Ectodermal cell (in vitro differentiated cells): Measurements from ENCODE around the gene FOXA3.

ENCODE experiments used
- H3K27ac ChIP-seq: 2 replicates; pipeline ENCODE4 v1.7.0; 2013; ENCODE audit warnings: mild to moderate bottlenecking, low read depth, low read length; ENCODE audit not compliant: insufficient read depth, poor library complexity, severe bottlenecking
- H3K27me3 ChIP-seq: 2 replicates; pipeline ENCODE4 v1.7.0; 2013; ENCODE audit warnings: mild to moderate bottlenecking, low read length; ENCODE audit not compliant: insufficient read depth, control insufficient read depth, poor library complexity, severe bottlenecking
- H3K36me3 ChIP-seq: one replicate; pipeline ENCODE4 v1.7.0; 2013; ENCODE audit warnings: low read length; ENCODE audit not compliant: control insufficient read depth, insufficient read depth
- H3K4me1 ChIP-seq: one replicate; pipeline ENCODE4 v1.7.0; 2013; ENCODE audit warnings: low read length; ENCODE audit not compliant: control insufficient read depth, insufficient read depth
- H3K4me3 ChIP-seq: 2 replicates; pipeline ENCODE4 v1.7.0; 2013; ENCODE audit warnings: low read depth, low read length, control low read depth; ENCODE audit not compliant: insufficient read depth
- H3K9me3 ChIP-seq: 2 replicates; pipeline ENCODE4 v1.7.0; 2013; ENCODE audit warnings: mild to moderate bottlenecking, low read length, moderate library complexity; ENCODE audit not compliant: control insufficient read depth
- WGBS, 2 experiments: methylation state at CpG; one replicate each; pipeline ENCODE4 v1.1.7; 2013; ENCODE audit warnings: missing lambda C conversion rate in 2 of 2; 5-methylcytosine and 5-hydroxymethylcytosine counted together

The FOXA3 gene

GRCh38 chr19:45873219-45873772, 9.2 kb downstream of the FOXA3 start:
- Histone ChIP-seq H3K36me3 (no peaks in the 10 kb centered on the region), H3K4me1 (peaks cover 14% of the 10 kb centered on the region), H3K27me3 (no peaks in the 10 kb centered on the region), H3K9me3 (no peaks in the 10 kb centered on the region), H3K27ac (no peak overlapping the region), H3K4me3 (no peak overlapping the region)
- 91 to 96% methylated on average over 7 of the region's 7 CpGs for WGBS, 2 experiments

DNA sequence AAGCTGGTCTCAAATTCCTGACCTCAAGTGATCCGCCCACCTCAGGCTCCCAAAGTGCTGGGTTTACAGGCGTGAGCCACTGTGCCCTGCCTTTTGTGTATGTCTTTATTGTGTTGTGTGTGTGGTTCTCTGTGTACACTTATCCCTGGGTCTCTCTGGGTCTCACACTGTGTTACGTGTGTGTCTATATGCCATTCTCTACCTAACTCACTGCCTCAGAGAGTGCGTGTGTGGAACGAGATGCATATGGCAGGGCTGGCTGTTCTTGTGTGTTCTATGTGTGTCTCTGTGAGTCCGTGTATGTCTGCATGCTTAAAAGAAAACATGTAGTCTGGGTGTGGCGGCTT, 10.5 kb downstream of the FOXA3 start:
- Histone ChIP-seq H3K27me3 (no peaks in the 10 kb centered on the region), H3K27ac (no peak overlapping the region), H3K36me3 (no peaks in the 10 kb centered on the region), H3K4me1 (peaks cover 14% of the 10 kb centered on the region), H3K9me3 (no peaks in the 10 kb centered on the region), H3K4me3 (no peak overlapping the region)
- WGBS, 2 experiments: 95 to 96% methylated on average over 7 of the region's 7 CpGs

GRCh38 chr19:45876161-45876410, 12.0 kb downstream of the FOXA3 start:
- H3K27me3 ChIP-seq: no peaks in the 10 kb centered on the region
- H3K4me1 ChIP-seq: peaks cover 14% of the 10 kb centered on the region
- H3K9me3 ChIP-seq: no peaks in the 10 kb centered on the region
- WGBS, 2 experiments: 56% methylated on average over 4 of the region's 4 CpGs
- H3K36me3 ChIP-seq: no peaks in the 10 kb centered on the region
- no peak overlapping the region for H3K4me3 ChIP-seq
- no peak overlapping the region for H3K27ac ChIP-seq

- H3K4me3 ChIP-seq: no peak overlapping the region
Observed at GRCh38 chr19:45876411-45877197, 12.5 kb downstream of the FOXA3 start.

DNA sequence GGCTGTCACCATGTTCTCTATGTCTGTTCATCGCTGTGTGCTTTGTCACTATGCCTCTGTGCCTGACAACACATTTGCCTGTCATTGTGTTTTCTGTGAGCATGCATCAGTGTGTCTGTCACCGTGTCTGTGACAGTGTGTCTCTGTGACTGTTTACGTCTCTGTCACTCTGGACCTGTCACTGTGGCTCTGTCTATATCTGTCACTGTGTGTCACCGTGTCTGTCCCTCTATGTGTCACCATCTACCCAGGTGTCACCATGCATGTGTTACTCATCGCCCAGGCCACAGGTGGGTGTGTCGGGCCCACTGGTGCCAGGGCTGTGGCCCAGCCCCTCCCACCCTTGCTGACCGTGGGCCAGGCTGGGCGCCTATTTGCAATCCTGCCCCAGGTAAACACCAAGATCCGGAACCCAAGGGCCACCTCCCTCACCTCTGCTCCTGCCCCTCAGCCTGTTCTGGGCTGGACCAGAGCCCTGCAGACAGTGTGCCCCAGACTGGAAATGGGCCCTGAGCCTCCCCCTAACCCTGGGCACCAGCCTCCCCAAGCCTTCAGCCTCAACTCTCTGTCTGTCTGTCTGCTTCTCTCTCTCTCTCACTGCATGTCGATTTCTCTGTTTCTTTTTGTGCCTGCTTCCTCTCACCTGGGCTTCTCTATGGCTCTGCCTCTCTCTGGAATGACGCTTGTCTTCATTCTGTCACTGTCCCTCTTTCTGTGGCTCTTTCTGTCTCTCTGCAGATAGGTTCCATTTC, 14.1 kb downstream of the FOXA3 start:
- 84 to 90% methylated on average over 11 of the region's 11 CpGs for WGBS, 2 experiments
- Histone ChIP-seq H3K4me1 (peaks cover 14% of the 10 kb centered on the region), H3K4me3 (no peak overlapping the region), H3K36me3 (no peaks in the 10 kb centered on the region), H3K9me3 (no peaks in the 10 kb centered on the region), H3K27ac (no peak overlapping the region), H3K27me3 (no peaks in the 10 kb centered on the region)

More at GRCh38 chr19:45876411-45877197, 12.5 kb downstream of the FOXA3 start:
- no peaks in the 10 kb centered on the region for H3K9me3 ChIP-seq
- WGBS, 2 experiments: 17% methylated on average over 41 of the region's 41 CpGs
- H3K36me3 ChIP-seq: no peaks in the 10 kb centered on the region
- H3K27ac ChIP-seq: no peak overlapping the region
- no peaks in the 10 kb centered on the region for H3K27me3 ChIP-seq
- peaks cover 14% of the 10 kb centered on the region for H3K4me1 ChIP-seq

GRCh38 chr19:45879055-45879454, 14.9 kb downstream of the FOXA3 start:
- H3K4me3 ChIP-seq: no peak overlapping the region
- peaks cover 8% of the 10 kb centered on the region for H3K4me1 ChIP-seq
- no peak overlapping the region for H3K27ac ChIP-seq
- H3K9me3 ChIP-seq: no peaks in the 10 kb centered on the region
- H3K27me3 ChIP-seq: no peaks in the 10 kb centered on the region
- WGBS, 2 experiments: 86 to 87% methylated on average over 8 of the region's 8 CpGs
- peaks cover 2% of the 10 kb centered on the region for H3K36me3 ChIP-seq

DNA sequence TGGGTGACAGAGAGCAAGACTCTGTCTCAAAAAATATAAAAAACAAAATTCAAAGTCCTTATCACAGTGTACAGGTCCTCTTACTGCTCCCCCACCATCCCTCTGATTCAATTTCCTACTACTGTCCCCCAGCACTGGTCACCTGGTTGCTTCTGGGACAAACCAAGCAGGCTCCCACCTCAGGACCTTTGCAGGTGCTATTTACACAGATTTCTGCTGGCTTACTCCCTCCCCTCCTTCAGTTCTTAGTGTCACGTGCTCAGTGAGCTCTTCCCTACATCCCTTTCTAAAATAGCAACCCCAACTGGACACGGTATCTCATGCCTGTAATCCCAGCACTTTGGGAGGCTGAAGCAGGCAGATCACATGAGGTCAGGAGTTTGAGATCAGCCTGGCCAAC, 15.8 kb downstream of the FOXA3 start:
- no peaks in the 10 kb centered on the region for H3K9me3 ChIP-seq
- no peak overlapping the region for H3K27ac ChIP-seq
- WGBS, 2 experiments: 85 to 89% methylated on average over 2 of the region's 2 CpGs
- no peaks in the 10 kb centered on the region for H3K27me3 ChIP-seq
- peaks cover 9% of the 10 kb centered on the region for H3K36me3 ChIP-seq
- no peak overlapping the region for H3K4me3 ChIP-seq
- peaks cover 15% of the 10 kb centered on the region for H3K4me1 ChIP-seq

- Histone ChIP-seq H3K27ac (no peak overlapping the region), H3K4me1 (peaks cover 16% of the 10 kb centered on the region), H3K9me3 (no peaks in the 10 kb centered on the region), H3K36me3 (peaks cover 9% of the 10 kb centered on the region), H3K4me3 (no peak overlapping the region), H3K27me3 (no peaks in the 10 kb centered on the region)
- 80 to 81% methylated on average over 10 of the region's 10 CpGs for WGBS, 2 experiments
Observed at GRCh38 chr19:45881082-45881908, 17.2 kb downstream of the FOXA3 start.

GRCh38 chr19:45881909-45882528, 17.9 kb downstream of the FOXA3 start:
- Histone ChIP-seq H3K36me3 (peaks cover 9% of the 10 kb centered on the region), H3K4me3 (no peak overlapping the region), H3K9me3 (no peaks in the 10 kb centered on the region), H3K27me3 (no peaks in the 10 kb centered on the region), H3K4me1 (peaks cover 10% of the 10 kb centered on the region), H3K27ac (no peak overlapping the region)
- WGBS, 2 experiments: 40 to 41% methylated on average over 4 of the region's 4 CpGs
